Measurements from ENCODE around the gene TMEM45A.

TMEM45A gene

GRCh38 chr3:100614941-100615340, 122.5 kb downstream of the TMEM45A start:
- no peak overlapping the region for H3K4me3 ChIP-seq (ENCODE audit: low read length)
- no peak for TF ChIP-seq ZNF274 (IDR thresholded peaks at IDR 0.05; ENCODE audit: low read depth, low read length)

GRCh38 chr3:100615684-100616083, 123.3 kb downstream of the TMEM45A start:
- TF ChIP-seq ZNF274 (IDR thresholded peaks at IDR 0.05; ENCODE audit: low read depth, low read length) = no peak
- no peak overlapping the region for H3K4me3 ChIP-seq (ENCODE audit: low read length)

GRCh38 chr3:100621251-100621650, 128.8 kb downstream of the TMEM45A start:
- no peak for TF ChIP-seq ZNF274 (IDR thresholded peaks at IDR 0.05; ENCODE audit: low read depth, low read length)
- H3K4me3 ChIP-seq (ENCODE audit: low read length) = no peak overlapping the region
